Myometrial cell (primary cell): ENCODE results near the gene AMIGO1. TPM values are rescaled to one million over a fixed set of nuclear protein-coding genes. Genes with fewer than 3 reads are reported as not detected.

Experiments used
- total RNA-seq: library from RNA; depleted of rRNA; stranded (reverse); fragments of >200 nt; gene quantifications from 2 replicates; pipeline ENCODE4 v1.2.3, GENCODE V29; 2015

The AMIGO1 gene
- 0.58 and 0.89 TPM in 2 replicates for total RNA-seq

GRCh38 chr1:109509176-109510134 is at the start of gene AMIGO1:
TSS of gene AMIGO1 (minus strand) at chr1:109509727. CDS start at chr1:109508912, 815 bp downstream.

GRCh38 chr1:109548321-109549267 is 39.1 kb upstream of the AMIGO1 start, which contains the start of gene GNAI3:
TSS of gene GNAI3 (plus strand) at chr1:109548615. CDS start at chr1:109548721, 106 bp downstream.

GRCh38 chr1:109539676-109540075 is 30.1 kb upstream of the AMIGO1 start, which contains the start of gene GPR61:
TSS of gene GPR61 (plus strand) at chr1:109539872. CDS start at chr1:109543023, 3,151 bp downstream.

GRCh38 chr1:109493805-109494539 is 15.6 kb downstream of the AMIGO1 start, which contains the start of gene CYB561D1:
TSS of gene CYB561D1 (plus strand) at chr1:109494094. CDS start at chr1:109494140, 46 bp downstream.

GRCh38 chr1:109483672-109484518 is 25.6 kb downstream of the AMIGO1 start, which contains the start of gene ATXN7L2:
TSS of gene ATXN7L2 (plus strand) at chr1:109483905. CDS start at chr1:109483954, 49 bp downstream.

GRCh38 chr1:109466452-109467300 is 42.9 kb downstream of the AMIGO1 start, which contains the start of gene SYPL2:
TSS of gene SYPL2 (plus strand) at chr1:109466546. CDS start at chr1:109466844, 298 bp downstream.

Other genes starting within 250 kb of the AMIGO1 start
- gene PSRC1, start 226.6 kb downstream of the AMIGO1 start, total RNA-seq: 35.4 and 42.1 TPM in 2 replicates
- not detected in 2 replicates for gene MYBPHL, start 202.7 kb downstream of the AMIGO1 start, total RNA-seq
- 9.2 and 10.8 TPM in 2 replicates for gene SORT1, start 111.8 kb downstream of the AMIGO1 start, total RNA-seq
- 60.3 and 61.0 TPM in 2 replicates for gene PSMA5, start 83.3 kb downstream of the AMIGO1 start, total RNA-seq
- gene SYPL2, start 43.2 kb downstream of the AMIGO1 start, total RNA-seq: 0.53 and 1.7 TPM in 2 replicates
- gene ATXN7L2, start 25.8 kb downstream of the AMIGO1 start, total RNA-seq: 3.0 and 4.0 TPM in 2 replicates
- gene CYB561D1, start 15.6 kb downstream of the AMIGO1 start, total RNA-seq: 5.5 and 6.1 TPM in 2 replicates
- gene GPR61, start 30.1 kb upstream of the AMIGO1 start, total RNA-seq: not detected in 2 replicates
- gene GNAI3, start 38.9 kb upstream of the AMIGO1 start, total RNA-seq: 11.2 and 13.1 TPM in 2 replicates
- under 0.01 and 0.89 TPM in 2 replicates for gene GNAT2, start 109.9 kb upstream of the AMIGO1 start, total RNA-seq
- gene AMPD2, start 110.1 kb upstream of the AMIGO1 start, total RNA-seq: 79.3 and 98.5 TPM in 2 replicates
- 23.7 and 37.8 TPM in 2 replicates for gene GSTM4, start 146.4 kb upstream of the AMIGO1 start, total RNA-seq
- 19.3 and 22.0 TPM in 2 replicates for gene GSTM2, start 158.3 kb upstream of the AMIGO1 start, total RNA-seq
- gene GSTM1, start 178.1 kb upstream of the AMIGO1 start, total RNA-seq: 31.0 and 32.3 TPM in 2 replicates
- gene GSTM5, start 202.5 kb upstream of the AMIGO1 start, total RNA-seq: 2.9 and 8.5 TPM in 2 replicates
- gene GSTM3, start 231.3 kb upstream of the AMIGO1 start, total RNA-seq: 47.9 and 50.7 TPM in 2 replicates